Parathyroid adenoma (tissue), 2 donors: ENCODE data around the gene ERCC2.

Experiments used
- H2AFZ ChIP-seq: fragments of 300-600 bp; sonication (generic); one replicate; pipeline ENCODE4 v1.7.0; 2017; ENCODE audit warnings: antibody characterized with exemption, mild to moderate bottlenecking
- H3K27ac ChIP-seq: fragments of 300-600 bp; sonication (generic); one replicate; pipeline ENCODE4 v1.7.0; 2017
- H3K27me3 ChIP-seq: fragments of 300-600 bp; sonication (generic); one replicate; pipeline ENCODE4 v1.7.0; 2017; ENCODE audit warnings: low read length; ENCODE audit not compliant: control insufficient read depth, insufficient read depth
- H3K36me3 ChIP-seq: fragments of 300-600 bp; sonication (generic); one replicate; pipeline ENCODE4 v1.7.0; 2017; ENCODE audit warnings: low read length; ENCODE audit not compliant: control insufficient read depth, insufficient read depth
- H3K4me1 ChIP-seq: fragments of 300-600 bp; sonication (generic); one replicate; pipeline ENCODE4 v1.7.0; 2017; ENCODE audit warnings: control low read depth
- H3K4me2 ChIP-seq: fragments of 300-600 bp; sonication (generic); one replicate; pipeline ENCODE4 v1.7.0; 2017; ENCODE audit warnings: low read length
- H3K4me3 ChIP-seq: fragments of 300-600 bp; sonication (generic); one replicate; pipeline ENCODE4 v1.7.0; 2017; ENCODE audit warnings: low read depth, low read length
- H3K79me2 ChIP-seq: fragments of 300-600 bp; sonication (generic); one replicate; pipeline ENCODE4 v1.7.0; 2017; ENCODE audit warnings: control low read depth
- H3K9ac ChIP-seq: fragments of 300-600 bp; sonication (generic); one replicate; pipeline ENCODE4 v1.7.0; 2017; ENCODE audit warnings: mild to moderate bottlenecking
- H3K9me3 ChIP-seq: fragments of 300-600 bp; sonication (generic); one replicate; pipeline ENCODE4 v1.7.0; 2017; ENCODE audit warnings: low read length; ENCODE audit not compliant: control insufficient read depth
- TF ChIP-seq, protein P1 (sequence below): fragments of 300-600 bp; sonication (generic); IDR thresholded peaks from one replicate; pipeline ENCODE4 v1.7.0; 2017; ENCODE audit warnings: antibody characterized with exemption, mild to moderate bottlenecking
- donor health status: primary hyperparathyroidism.

Gene ERCC2

DNA sequence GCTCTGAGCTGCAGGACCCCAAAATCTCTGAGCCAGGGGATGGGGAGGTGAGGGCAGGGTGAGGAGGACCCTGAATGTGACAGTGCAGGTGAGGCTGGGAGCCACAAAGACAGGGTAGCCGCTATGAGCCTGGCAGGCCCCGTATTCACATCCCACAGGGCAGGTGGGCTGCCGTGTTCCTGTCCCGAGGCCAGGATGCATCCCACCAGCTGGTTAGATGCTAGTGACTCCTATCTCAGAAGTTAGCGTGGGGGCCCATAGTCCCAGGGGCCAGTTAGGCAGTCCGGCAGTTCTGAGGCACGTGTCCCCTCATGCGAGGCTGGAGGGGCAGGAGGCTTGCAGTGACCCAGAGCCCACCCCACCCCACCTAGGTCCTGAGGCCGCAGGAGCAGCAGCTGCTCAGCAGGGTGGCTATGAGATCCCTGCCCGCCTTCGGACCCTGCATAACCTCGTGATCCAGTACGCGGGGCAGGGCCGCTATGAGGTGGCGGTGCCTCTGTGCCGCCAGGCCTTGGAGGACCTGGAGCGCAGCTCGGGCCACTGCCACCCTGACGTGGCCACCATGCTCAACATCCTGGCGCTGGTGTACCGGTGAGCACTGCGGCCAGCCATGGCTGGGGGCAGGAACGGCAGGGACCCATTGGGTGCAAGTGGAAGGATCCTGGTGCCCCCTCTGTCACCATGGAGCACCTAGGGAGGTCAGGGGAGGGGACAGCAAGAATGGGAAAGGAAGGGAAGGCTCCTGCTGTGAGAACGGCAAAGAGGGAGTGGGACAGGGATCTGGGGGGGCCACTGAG is 22.6 kb downstream of the ERCC2 start:
- no peaks in the 10 kb centered on the region for H3K9me3 ChIP-seq
- no peaks in the 10 kb centered on the region for H3K4me1 ChIP-seq
- no peak overlapping the region for H3K9ac ChIP-seq
- H3K27ac ChIP-seq: no peak overlapping the region
- H2AFZ ChIP-seq: no peak overlapping the region
- no peak overlapping the region for H3K4me3 ChIP-seq
- no peaks in the 10 kb centered on the region for H3K36me3 ChIP-seq
- H3K27me3 ChIP-seq: no peaks in the 10 kb centered on the region
- no peak overlapping the region for H3K4me2 ChIP-seq
- H3K79me2 ChIP-seq: no peaks in the 10 kb centered on the region
- TF ChIP-seq, protein P1, sequence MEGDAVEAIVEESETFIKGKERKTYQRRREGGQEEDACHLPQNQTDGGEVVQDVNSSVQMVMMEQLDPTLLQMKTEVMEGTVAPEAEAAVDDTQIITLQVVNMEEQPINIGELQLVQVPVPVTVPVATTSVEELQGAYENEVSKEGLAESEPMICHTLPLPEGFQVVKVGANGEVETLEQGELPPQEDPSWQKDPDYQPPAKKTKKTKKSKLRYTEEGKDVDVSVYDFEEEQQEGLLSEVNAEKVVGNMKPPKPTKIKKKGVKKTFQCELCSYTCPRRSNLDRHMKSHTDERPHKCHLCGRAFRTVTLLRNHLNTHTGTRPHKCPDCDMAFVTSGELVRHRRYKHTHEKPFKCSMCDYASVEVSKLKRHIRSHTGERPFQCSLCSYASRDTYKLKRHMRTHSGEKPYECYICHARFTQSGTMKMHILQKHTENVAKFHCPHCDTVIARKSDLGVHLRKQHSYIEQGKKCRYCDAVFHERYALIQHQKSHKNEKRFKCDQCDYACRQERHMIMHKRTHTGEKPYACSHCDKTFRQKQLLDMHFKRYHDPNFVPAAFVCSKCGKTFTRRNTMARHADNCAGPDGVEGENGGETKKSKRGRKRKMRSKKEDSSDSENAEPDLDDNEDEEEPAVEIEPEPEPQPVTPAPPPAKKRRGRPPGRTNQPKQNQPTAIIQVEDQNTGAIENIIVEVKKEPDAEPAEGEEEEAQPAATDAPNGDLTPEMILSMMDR: no peak

DNA sequence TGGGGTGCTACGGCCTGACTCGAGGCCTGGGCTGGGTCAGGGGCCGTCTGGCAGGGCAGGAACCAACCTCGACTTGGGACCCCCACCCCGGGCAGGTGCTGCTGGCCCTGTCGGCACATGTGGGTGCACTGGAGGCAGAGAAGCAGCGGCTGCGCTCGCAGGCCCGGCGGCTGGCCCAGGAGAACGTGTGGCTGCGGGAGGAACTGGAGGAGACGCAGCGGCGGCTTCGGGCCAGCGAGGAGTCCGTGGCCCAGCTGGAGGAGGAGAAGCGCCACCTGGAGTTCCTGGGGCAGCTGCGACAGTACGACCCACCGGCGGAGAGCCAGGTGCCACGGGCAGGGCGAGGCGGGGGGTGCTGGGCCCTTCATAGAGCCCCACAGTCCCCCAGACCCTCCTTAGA is 23.9 kb downstream of the ERCC2 start:
- H3K4me1 ChIP-seq: no peaks in the 10 kb centered on the region
- no peak overlapping the region for H3K9ac ChIP-seq
- H3K4me2 ChIP-seq: no peak overlapping the region
- H3K27me3 ChIP-seq: no peaks in the 10 kb centered on the region
- no peak overlapping the region for H2AFZ ChIP-seq
- H3K79me2 ChIP-seq: no peaks in the 10 kb centered on the region
- H3K9me3 ChIP-seq: no peaks in the 10 kb centered on the region
- no peak overlapping the region for H3K27ac ChIP-seq
- H3K36me3 ChIP-seq: no peaks in the 10 kb centered on the region
- no peak overlapping the region for H3K4me3 ChIP-seq
- TF ChIP-seq, protein P1: no peak

GRCh38 chr19:45345506-45345860 is 24.9 kb downstream of the ERCC2 start:
- Histone ChIP-seq H3K27ac (no peak overlapping the region), H3K4me1 (no peaks in the 10 kb centered on the region), H3K9me3 (no peaks in the 10 kb centered on the region), H3K4me2 (no peak overlapping the region), H2AFZ (no peak overlapping the region), H3K79me2 (no peaks in the 10 kb centered on the region), H3K36me3 (no peaks in the 10 kb centered on the region), H3K9ac (no peak overlapping the region), H3K4me3 (no peak overlapping the region), H3K27me3 (no peaks in the 10 kb centered on the region)
- TF ChIP-seq, protein P1: no peak

DNA sequence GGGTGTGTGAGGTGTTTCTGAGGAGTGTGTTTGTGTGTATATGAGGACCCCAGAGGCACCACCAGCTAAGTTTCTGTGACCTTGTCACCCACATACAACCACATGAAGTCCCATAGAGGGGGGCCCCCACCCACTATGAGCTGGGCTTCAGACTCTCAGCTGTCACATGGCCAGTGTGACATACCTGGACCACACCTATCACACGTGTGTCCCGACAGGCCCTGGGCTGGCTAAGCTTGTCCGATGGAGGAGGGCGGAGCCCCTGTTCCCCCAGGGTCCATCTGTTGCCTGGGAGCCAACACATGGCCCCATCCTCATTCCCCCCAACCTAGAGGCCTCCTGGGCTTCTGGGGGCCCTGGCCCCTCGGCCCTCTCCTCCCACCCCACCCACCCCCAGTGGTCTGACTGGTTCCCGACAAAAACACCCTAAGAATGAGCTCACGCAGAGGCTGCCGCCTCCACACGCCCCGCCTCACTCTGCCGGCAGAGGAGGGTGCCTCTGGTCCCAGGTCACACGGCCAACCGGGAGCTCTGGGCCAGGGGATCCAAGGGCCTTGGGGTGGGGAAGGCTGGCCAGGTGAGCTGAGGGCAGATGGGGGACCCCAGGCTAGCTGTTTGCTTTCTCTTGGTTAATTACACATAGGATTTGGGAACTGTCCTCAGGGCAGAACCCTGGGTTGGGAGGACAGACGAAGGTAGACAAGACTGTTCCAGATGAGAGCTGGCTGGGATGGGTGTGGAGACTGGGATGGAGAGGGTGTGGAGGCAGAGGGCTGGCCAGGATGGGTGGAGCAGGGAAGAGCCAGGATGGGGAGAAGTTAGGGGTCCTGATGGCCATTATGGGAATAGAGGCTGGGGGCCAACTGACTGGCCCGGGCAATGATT is 25.5 kb downstream of the ERCC2 start:
- H3K27me3 ChIP-seq: no peaks in the 10 kb centered on the region
- no peak overlapping the region for H3K27ac ChIP-seq
- H3K4me3 ChIP-seq: no peak overlapping the region
- no peak overlapping the region for H3K9ac ChIP-seq
- H2AFZ ChIP-seq: no peak overlapping the region
- TF ChIP-seq, protein P1: no peak
- no peaks in the 10 kb centered on the region for H3K36me3 ChIP-seq
- H3K9me3 ChIP-seq: no peaks in the 10 kb centered on the region
- no peaks in the 10 kb centered on the region for H3K79me2 ChIP-seq
- H3K4me2 ChIP-seq: no peak overlapping the region
- H3K4me1 ChIP-seq: no peaks in the 10 kb centered on the region
